CD4-positive, alpha-beta T cell treated with Interleukin-10 for 1 hour (primary cell): ENCODE results near the gene FAF1.
"Not testable (repeated sequence)": the region's sequence is repeated elsewhere in the genome, so short reads cannot be mapped to it uniquely, and the experiment has no call there.

Experiments used
- DNase-seq: peaks from one replicate; pipeline ENCODE4 v3.0.0-alpha.2; 2020

Gene FAF1

GRCh38 chr1:50959913-50960844, at the start of gene FAF1:
FAF1 (minus strand) TSS chr1:50960267; CDS start chr1:50959811, 456 bp downstream.
- DNase-seq: peak; percentile 98

DNA sequence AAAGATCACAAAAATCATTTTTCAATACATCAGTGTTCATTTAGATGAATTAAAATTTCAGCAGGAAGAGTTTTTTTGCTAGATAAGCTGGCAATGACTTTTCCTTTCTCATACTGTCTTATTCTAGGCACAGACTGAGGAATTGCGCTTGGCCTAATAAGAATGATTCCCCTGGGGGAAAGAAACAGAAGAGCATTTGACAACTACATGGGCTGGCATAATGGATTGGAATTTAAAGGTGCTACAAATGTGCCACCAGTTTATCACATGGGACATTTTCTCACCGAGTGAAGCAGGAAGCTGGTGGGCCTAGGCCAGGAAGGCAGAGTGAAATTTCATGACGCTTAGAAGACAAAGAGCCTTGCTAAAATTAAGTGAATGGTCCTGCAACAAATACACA, 49.3 kb upstream of the FAF1 start:
- no peak for DNase-seq

DNA sequence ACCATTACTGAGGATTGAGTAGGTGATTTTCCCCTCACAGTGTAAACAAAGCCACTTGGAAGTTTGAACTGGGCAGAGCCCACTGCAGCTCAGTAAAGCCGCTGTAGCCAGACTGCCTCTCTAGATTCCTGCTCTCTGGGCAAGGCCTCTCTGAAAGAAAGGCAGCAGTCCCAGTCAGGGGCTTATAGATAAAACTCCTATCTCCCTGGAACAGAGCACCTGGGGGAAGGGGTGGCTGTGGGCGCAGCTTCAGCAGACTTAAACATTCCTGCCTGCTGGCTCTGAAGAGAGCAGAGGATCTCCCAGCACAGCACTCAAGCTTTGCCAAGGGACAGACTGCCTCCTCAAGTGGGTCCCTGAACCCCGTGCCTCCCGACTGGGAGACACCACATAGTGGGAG, 45.5 kb upstream of the FAF1 start:
- DNase-seq: not testable (repeated sequence)

- DNase-seq: no peak
These were observed 42.4 kb upstream of the FAF1 start for GRCh38 chr1:51002516-51002915.

- DNase-seq: no peak
These were observed 40.6 kb upstream of the FAF1 start for GRCh38 chr1:51000651-51001050.

GRCh38 chr1:51000160-51000559, 40.1 kb upstream of the FAF1 start:
- DNase-seq: no peak

- DNase-seq: not testable (repeated sequence)
These were observed 39.3 kb upstream of the FAF1 start for GRCh38 chr1:50999375-50999774.

DNA sequence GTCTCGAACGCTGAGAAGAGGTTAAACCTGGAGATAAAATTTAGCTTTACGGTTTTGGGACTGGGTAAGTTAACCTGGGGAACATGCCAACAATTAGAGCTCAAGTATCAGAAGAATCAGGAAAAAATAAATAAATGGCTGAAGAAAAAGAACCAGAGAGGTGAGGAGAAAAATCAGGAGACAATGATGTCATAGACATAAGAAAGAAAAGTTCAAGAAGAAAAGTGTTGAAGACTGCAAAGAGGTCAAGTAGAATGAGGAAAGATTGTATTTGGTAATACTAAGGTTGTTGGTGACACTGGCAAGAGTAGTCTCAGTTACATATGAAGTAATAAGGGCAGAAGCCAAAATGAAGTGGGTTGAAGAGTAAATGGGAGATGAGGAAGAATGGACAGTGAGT, 36.0 kb upstream of the FAF1 start:
- no peak for DNase-seq

DNA sequence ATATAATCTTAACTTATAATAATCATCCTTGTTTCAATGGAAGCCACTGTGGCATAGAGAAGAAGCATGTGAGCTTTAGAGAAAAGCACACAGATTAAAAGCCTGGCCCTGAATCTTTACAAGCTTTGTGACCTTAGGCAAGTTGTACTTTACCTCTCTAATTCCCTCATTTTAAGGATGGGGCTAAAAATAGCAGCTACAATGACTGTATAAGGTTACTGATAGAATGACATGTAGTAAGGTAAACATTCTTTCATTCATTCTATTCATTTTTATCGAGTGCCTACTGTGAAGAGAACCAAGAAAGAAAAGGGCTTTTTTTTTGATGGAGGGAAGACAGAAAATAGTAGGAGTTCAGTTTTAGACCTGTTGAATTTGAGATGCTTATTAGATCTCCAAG, 35.6 kb upstream of the FAF1 start:
- no peak for DNase-seq

DNA sequence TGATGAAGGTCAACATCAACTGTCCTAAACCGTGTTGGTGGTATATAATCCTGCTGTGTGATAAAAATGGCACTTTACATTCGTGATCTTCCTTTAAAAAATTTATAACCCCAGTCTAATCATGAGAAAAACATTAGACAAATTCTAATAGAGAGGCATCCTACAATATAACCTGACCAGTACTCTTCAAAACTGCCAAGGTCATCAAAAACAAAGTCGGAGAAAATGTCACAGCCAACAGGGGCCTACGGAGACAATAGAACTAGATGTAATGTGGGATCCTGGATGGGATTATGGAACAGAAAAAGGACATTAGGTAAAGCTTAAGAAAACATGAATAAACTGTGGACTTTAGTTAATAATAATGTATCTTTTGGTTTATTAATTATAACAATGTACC, 34.9 kb upstream of the FAF1 start:
- DNase-seq: no peak

DNA sequence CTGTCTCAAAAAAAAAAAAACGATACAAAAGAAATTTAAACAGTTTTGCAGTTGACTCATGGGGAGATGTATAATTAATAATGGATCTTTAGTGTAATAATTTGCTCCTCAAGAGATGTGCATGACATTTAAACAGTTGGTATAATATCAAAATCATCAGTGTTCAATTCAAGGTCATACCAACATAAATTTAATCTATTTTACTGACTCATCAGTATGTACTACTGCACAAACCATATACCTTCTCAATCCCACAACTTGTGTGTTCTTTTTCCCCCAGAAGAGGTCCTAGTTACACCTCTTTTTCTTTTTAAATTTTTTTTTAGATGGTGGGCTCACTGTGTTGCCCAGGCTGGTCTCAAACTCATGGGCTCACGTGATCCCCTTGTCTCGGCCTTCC, 33.6 kb upstream of the FAF1 start:
- no peak for DNase-seq

GRCh38 chr1:50992532-50993318, 32.7 kb upstream of the FAF1 start:
- DNase-seq: no peak

DNA sequence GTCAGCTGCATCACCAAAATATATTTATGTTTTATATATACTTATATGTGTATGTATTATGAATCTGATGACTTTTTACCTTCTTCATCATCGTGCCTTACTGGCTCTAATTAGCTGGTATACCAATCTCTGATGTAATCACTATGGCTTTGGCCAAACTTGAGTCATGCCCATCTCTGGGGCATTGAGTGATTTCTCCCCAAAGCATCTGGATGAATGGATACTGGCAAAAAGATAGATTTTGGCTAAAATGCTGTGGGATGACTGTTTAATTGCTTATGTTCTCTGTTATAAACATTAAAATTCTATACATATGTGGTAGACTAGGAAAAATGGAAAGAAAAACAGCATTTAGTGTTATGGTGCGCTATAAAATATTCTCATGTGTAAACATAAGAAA, 29.6 kb upstream of the FAF1 start:
- DNase-seq: no peak

DNA sequence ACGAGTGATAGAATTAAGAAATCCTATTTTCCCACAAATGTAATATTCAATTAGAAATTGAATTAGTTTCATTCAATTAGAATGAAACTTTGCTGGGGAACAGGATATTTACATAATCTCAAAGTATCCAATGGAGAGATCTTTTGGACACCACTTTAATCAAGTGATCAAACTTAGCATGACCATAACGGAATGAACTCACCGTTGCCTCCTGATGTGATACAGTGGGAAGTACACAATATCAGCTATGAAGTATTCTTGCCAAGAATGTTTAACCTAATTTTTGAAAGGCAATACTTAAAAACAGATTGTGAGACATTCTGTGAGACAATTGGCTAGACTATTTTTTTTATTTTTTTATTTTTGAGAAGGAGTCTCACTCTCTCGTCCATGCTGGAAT, 26.6 kb upstream of the FAF1 start:
- no peak for DNase-seq

GRCh38 chr1:50985094-50985493, 25.0 kb upstream of the FAF1 start:
- no peak for DNase-seq

DNA sequence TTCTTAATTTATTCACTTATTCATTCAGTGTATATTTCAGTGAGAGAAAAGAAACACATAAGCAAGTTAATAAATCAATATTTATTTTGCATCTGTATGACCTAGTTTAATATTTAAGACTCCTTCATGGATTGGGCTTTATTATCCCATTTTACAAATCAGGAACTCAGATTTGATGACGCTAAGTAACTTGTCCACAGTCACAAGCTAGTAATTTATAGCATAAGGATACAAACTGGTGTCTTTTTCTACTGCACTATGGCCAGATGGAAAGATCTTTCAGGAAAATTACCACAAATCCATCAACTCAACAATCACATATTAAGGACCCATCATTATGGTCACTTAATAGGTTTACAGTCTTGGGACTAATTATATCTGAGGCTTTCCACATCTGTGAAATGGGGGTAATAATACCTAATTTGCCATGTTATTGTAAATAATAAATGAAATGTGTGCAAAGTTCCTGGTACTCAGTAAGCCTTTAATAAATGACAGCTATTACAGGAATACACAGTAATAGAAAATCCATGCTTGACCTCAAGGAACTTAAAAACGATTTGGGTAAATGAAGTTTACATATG, 23.2 kb upstream of the FAF1 start:
- DNase-seq: no peak

DNA sequence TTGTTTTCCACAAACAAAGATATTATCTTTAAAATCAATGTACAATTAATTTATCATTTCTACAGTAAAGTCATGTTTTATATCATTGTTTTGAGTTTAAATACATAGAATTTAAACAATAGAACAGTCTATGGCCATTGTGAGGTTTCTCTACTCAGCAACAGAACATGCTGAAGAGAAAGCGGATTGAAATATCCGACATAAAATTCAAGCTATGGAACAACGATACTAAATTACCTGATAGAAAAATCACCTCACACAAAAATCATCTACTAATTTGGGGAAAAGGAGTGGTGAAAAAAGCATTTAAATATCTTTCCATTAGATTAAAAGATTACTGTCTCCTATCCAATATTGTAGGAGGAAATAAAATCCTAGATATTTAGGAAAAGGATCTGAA, 22.5 kb upstream of the FAF1 start:
- DNase-seq: no peak

GRCh38 chr1:50981741-50982140, 21.7 kb upstream of the FAF1 start:
- no peak for DNase-seq

- no peak for DNase-seq
These were observed 20.4 kb upstream of the FAF1 start for GRCh38 chr1:50980505-50980904.

DNA sequence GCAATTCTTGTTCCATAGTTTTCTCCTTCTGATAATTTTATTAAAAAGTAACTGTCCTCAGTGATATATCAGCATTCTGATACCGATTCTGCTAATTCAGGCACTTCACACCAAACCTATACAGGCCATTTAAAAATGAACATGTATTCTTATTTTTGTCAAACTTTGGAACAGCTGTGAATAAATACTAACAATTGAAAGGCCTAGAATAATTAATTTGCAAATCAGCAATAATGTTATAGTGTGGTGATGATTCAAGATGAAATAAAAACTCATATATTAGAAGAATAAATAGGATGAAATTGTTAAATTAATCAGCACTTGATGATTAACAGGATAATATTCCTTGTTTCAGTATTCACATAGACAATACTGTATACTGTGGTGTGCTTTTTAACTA, 19.9 kb upstream of the FAF1 start:
- DNase-seq: no peak

GRCh38 chr1:50978852-50979781, 19.1 kb upstream of the FAF1 start:
- DNase-seq: peak; percentile 33

GRCh38 chr1:50978144-50978851, 18.2 kb upstream of the FAF1 start:
- DNase-seq: peak; percentile 33
